ENCODE results near the gene MAJIN.
"Not testable (repeated sequence)": the region's sequence is repeated elsewhere in the genome, so short reads cannot be mapped to it uniquely, and the experiment has no call there.

MAJIN gene, protein sequence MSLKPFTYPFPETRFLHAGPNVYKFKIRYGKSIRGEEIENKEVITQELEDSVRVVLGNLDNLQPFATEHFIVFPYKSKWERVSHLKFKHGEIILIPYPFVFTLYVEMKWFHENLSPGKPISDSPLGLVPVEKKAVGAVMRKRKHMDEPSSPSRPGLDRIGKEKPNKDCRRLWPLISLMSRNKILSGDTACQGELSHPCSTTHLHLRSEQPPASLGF

DNA sequence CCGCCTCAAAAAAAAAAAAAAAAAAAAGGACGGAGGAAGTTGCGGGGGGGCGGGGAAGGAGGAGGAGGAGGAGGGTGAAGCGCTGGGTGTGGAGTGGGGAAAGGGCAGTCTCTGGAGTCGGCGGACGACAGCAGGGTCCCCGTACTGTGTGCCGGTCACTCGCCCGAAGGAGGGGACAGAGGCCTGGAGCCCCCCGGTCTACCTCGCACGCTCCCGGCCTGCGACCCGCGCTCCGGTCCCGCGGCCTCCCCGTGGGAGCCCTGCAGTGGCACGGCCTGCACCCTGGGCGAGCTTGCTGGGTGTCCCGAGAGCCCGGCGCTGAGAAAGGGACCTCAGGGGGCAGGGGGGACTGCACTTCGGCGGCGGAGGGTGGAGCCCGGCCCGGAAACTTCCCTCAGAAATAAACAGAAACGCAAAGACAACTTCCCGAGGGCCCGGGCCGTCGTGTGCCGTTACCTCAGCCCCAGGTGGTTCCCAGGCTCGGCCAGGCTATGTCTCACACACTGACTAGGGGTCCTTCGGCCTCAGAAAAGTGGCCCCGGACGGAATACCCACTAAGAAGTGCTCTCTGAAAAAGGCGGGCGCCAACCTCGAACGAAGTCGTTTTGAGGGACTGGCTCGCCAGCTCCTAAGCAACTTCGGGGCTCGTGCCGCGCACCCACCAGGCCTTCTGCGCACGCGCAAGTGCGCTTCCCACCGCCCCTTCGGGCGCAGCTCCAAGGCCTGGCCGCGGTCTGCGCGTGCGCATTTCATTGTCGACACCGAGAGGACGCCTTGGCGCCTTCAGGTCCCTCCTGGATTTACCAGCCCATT, at the start of gene MAJIN:
Gene MAJIN, minus strand, starts transcription at position 688 of the 813 bp plus-strand sequence. CDS start 12,703 bp downstream, outside the sequence.
- peak; percentile 90 for DNase-seq

DNA sequence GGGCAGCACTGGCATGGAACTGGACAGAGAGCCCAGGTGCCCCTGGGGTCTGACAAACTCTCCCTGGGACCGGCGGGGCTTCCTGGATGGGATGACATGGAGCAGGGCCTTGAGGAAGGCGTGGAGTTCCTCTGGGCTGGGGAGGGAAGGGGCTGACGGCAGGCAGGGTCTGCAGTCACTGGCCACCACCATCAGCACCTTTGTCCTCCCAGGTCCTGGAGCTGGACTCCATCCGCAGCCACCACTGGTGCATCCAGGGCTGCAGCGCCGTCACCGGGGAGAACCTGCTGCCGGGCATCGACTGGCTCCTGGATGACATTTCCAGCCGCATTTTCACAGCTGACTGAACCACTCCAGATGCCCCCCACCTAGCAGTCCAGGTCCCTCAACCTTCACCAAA, 49.6 kb upstream of the MAJIN start:
- DNase-seq = no peak

DNA sequence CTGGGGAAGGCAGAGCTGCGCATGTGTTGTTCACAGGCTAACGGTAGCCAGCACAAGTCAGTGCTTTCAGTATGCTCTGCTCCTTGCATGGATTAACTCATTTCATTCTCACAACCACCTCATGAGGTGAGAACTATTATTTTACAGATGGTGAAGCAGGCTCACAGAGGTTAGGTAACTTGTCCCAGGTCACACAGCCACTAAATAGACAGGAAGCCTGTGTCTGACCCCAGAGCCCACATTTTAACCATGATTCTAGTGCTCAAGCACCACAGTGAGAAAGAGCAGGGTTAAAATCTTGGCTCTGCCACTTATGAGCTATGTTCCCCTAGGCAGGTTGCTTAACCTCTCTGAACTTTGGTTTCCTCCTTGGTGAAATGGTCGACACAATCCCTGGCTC, 49.1 kb upstream of the MAJIN start:
- DNase-seq = no peak

DNA sequence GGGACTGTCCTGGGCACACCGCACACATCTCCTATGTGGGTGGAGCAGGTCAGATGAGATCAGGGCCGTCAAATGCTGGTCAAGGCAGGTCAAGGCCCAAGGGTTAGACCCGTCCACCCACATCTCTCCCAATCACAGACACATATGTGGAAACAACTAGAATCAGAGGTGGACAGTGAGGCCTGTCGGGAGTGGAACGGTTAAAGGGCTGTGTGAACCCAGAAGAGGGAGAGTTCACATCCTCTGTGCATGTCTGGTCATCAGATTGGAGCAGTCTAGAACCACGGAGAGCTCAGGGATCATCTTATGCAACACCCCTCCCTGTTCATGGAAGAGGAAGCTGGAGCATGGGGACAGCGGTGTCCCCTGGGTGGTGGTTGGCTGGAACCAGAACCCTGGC, 47.9 kb upstream of the MAJIN start:
- DNase-seq = no peak

DNA sequence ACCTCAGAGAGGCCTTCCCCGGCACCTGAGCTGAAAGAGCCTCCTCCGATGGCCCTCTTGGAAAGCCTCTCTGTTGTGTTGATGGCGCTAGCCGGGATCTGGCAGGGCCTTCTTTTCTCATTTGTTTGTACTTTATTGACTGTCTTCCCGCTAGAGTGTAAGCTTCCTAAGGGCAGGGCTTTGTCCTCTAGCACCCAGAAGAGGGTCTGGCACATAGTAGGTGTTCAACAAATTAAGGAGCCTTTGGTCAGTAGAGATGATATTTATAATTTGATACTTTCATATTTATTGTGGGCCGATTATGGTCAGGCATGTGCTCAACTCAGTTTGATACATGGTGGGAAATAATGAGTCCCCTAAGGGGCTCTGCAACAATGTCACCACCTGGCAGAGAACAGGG, 46.0 kb upstream of the MAJIN start:
- no peak for DNase-seq

DNA sequence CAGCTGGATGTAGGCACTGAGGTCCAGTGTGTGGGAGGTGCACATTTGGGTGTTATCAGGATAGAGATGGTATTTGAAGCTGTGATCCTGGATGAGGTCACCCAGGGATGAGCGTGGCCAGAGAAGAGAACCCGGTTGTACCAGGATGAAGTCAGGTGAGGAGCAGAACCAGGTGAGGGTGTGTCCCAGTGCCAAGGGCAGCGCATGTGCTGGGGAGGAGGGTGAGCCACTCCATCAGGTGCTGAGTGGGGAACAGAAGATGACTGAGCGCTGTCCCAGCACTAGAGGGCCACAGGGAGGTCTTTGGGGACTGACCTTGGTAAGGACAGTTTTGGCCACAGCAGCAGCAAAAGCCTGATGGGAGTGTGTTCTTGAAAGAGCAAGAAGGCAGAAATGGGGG, 44.8 kb upstream of the MAJIN start:
- DNase-seq = no peak

DNA sequence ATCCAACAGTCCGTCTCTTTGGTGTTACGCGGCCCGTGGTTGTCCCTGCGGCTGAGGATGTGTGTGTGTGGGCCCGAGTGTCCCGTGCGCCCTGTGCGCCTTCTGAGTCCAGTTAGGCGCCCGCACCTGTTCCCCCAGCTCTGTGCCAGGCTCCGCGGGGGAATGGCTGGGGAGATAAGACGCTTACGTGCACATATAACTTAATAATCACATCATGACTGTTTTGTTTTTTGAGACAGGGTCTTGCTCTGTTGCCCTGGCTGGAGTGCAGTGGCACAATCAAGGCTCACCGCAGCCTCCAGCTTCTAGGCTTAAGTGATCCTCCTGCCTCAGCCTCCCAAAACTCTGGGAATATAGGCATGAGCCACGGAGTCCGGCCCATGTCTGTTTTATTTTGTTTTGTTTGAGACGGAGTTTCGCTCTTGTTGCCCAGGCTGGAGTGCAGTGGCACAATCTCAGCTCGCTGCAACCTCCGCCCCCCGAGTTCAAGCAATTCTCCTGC, 42.9 kb upstream of the MAJIN start:
- DNase-seq = no peak

DNA sequence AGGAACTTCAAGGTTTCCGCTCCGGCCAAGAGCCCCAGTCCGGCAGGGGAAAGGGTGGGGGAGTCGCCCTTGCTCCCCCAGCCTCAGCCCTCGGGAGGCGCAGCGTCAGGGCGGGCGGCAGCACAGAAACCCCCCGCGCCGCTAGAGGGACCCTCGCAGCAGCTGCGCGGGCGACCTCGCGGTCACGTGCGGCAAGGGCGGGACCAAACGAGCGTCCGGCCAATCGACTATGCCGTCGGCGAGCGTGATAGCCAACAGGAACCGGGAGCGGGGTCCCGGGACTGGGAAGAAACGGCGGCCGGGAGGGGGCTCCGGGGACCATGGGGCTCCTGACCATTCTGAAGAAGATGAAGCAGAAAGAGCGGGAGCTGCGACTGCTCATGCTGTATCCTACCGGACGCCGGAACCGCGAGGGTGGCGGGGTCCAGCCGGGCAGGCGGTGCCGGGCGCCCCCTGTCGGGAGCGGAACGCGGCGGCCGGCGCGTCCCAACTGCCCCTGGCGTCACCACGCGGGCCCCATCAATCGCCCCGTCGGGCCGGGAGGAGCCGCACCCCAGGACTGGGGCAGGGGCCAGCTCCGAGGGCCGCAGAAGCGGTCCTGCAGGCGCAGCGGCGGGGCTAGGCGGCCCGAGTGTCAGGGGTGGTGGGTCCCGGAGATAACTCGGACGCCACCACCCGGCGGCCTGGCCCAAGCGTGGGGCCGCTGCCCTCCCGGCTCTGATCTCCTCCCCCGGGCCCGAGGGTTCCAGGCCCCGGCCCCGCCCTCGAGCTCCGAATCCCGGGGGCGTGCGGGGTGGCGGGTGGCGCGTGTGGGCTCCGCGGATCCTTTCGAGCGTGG, 42.2 kb upstream of the MAJIN start, which contains the start of gene ARL2:
Gene ARL2, plus strand, starts transcription at position 273 of the 838 bp plus-strand sequence. Its CDS starts 48 bp downstream, at position 321.
- peak; percentile 86 for DNase-seq

DNA sequence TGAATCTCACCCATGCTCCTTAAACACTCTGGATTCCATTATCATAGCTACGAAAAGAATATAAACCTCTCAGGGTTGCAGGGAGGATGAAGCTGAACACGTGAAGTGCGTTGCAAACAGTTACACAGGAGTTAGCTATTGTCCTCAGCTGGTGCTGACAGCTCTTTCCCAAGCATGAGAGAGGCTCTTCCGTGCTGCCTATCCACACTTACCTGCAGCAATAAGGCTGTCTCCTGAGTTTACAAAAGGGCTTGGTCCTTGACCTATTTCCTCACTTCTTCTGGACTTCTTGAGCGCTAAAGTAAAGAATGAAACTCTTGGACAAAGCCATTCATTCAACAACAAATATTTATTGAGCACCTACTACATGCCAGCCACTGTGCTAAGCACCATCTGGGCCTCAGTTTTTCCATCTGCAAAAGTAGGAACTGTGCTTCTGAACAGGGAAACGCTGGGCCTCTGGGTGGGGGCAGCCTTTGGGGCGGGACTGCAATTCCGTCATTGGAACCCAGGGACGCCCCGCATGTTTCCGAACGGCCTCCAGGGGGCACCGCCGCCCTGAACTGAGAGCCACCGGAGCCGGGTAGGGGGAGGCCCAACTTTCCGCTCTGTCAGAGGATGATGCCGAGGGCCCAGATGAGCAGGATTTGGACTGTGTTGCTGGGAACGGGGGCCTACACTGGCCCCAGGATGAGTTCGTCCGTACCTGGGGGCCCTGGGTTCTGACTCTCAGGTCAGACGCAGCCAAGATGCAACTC, 41.4 kb upstream of the MAJIN start:
- peak; percentile 87 for DNase-seq

DNA sequence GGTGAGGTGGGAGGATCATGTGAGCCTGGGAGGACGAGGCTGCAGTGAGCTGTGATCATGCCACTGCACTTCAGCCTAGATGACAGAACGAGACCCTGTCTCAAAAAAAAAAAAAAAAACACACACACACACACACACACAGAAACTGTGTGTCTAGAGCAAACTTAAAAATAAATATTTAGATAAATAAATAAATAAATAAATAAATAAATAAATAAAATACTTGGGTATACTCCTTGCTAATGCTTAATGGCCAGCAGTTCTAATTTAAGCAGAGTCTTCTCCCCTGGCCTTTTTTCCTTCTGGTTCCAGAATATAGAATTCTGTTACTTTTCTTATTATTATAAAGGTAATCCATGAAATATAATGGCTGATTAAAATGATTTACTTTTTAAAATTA, 37.0 kb upstream of the MAJIN start:
- DNase-seq = no peak

DNA sequence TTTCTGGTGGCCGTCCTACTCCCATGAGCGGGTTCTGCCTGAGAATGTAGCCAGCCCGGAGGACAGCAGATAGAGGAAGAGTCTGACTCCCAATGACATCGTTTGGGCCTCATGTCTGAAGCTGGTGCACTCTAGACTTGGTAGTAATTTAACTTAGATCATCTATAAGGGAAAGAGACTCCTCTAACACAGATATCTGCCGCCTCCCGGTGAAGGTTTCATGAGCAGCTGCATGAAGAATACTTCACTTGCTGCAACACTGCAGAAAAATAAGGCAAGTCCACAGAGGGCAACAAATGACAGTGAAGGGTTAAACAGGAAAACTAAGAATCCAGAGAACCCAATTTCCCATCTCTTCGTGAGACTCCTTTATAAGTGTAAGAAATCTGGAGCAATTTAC, 36.1 kb upstream of the MAJIN start:
- DNase-seq = no peak

DNA sequence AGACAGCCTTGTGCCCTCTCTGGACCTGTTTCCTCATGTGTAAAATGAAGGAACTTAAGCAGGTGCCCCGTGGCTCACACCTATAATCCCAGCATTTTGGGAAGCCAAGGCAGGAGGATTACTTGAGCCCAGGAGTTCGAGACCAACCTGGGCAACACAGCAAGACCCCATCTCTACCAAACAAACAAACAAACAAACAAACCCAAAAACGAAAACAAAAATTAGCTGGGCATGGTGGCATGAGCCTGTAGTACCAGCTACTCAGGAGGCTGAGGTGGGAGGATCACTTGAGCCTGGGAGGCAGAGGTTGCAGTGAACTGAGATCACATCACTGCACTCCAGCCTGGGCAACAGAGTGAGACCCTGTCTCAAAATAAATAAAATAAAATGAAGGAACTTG, 32.1 kb upstream of the MAJIN start:
- DNase-seq = not testable (repeated sequence)

DNA sequence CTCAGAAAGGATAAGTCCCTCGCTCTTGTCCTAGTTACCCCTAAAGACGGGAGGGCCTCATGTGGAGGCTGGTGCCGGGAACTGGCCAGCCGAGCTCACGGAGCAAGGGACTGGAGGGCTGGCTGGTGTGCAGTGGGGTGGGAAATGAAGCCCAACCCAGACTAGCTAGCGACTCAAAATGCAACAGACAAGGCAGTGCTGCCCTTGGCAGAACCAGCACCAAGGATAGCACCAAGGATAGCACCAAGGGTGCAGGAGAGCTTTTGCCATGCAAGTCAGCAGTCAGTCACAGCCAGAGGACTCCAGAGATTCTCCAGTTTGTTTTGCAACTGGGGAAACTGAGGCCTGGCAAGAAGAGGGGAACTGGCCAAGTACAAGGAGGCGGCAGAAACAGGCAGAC, 31.4 kb upstream of the MAJIN start:
- DNase-seq = no peak

DNA sequence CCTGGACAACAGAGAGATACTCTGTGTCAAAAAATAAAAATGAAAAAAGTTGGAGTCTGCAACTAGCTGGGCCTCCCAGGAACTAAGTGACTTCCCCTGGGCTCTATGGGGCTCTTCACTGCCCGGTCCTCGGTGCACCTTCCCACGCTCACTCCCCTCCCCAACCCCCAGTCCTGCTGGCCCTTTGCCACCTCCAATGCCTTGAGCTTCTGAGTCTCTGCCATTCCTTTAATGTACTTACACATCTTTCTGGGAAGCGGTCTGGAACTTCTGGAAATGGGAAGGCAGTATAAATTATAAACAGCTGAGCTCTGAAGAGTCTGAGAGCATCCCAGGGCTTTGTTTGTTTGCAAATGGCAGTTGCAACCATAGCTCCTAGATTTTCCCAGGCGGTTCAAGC, 30.8 kb upstream of the MAJIN start:
- no peak for DNase-seq

DNA sequence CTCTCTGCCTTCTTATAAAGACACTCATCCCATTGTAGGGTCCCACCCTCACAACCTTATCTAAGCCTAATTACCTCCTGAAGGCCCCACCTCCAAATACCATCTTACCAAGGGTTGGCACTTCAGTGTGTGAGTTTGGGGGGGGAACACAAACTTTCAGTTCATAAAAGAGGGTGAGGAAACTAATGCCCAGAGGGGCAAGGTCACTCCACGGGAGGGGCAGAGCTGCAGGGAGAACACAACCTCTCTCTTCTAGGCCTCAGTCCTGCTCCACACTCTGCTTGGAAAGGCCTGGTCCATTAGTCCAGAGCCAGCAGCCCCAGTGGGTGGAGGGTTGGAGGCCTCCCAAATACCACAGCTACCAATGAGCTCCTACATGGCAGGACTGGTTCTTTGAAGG, 27.6 kb upstream of the MAJIN start:
- no peak for DNase-seq

DNA sequence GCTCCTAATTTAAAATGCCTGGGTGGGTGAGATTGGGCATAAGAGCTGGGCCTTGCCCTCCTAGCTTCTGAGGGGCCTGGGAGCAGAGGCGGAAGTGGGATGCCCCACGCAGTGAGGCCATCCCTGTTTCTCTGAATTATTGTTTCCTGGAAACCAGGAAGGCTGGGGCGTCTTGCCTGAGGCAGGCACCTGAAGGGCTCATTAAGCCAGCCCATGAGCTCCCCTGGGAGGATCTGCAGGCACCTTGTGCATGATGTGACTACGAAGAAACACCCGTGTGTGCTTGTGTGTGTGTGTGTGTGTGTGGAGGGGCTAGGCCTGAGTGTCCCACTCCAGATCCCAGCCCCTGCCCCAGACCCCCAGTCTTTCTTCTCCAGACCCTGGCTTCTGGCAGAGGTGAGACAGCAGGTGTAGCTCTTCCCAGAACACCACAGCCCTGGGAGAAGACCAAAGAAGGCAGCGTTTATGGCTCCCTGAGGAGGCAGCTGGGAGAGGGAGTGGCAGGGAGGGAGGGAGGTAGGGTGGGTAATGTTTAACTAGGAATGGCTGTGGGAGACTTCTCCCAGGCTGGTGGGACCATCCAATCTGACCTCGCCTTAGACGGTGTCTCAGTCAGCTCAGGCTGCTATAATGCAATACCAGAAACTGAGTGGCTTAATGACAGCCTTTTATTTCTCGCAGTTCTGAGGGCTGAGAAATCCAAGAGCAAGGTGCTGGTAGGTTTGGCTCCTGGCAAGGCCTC, 27.0 kb upstream of the MAJIN start:
- no peak for DNase-seq

DNA sequence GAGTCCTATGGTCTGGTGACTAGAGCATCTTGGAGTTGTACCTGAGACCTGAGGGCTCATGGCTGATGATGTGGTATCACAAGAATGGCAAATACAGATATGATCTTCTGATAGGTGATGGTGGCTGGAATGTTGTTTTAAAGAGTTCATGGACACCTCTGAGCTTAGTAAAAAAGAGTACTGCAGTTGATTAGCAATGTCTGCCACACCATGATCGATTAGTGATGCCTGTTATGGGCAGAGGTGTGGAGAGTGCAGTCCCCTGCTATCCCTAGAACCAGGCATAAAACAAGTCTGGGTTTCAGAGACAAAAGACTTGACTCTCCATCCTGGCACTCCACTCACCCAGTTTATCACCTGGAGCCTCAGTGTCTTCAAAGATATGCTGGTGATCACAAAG, 26.2 kb upstream of the MAJIN start:
- no peak for DNase-seq

DNA sequence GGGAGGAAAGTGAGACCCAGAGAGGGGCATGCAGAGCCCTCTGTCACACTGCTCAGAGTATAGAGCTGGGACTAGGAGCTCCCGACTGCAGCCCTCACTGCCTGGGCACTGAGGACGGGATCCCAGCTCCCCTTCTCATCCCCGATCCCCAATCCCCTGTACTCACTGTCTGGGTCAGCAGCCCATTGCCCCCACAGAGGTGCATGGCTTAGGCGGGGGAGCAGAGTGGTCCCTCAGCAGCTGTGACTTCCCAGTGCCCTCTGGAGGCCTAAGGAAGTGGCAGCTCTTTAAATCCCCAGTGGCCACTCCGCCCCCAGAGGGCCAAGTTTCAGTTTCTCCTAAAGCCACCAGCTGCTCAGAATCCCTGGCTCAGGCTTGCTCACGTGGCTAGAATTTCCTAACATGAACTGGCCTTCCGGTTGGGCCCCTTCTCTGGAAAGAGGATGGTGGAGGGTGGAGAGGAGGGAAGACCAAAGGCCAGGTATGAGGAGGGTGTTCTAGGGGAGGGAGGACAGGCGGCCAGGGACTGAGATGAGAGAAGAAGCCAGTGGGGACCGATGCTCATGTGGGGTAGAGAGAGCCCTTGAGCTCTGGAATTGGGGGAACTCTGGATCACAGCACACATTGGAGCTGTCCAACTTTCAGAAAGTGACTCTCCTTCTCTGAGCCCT, 24.9 kb upstream of the MAJIN start, which contains the start of gene BATF2:
Gene BATF2, minus strand, starts transcription at position 262 of the 671 bp plus-strand sequence. Its CDS starts 57 bp downstream, at position 205.
- DNase-seq = no peak

DNA sequence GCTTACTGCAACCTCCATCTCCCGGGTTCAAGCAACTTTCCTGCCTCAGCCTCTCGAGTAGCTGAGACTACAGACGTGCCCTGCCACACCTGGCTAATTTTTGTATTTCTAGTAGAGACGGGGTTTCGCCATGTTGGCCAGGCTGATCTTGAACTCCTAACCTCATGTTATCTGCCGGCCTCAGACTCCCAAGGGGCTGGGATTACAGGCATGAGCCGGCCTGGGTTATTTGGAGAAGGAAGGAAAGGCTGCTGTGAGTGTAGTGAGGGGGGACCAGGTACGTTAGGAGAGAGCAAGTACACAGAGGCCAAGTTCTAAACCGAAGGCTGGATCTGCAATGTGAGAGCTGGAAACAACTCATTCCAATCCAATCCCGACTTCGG, 24.4 kb upstream of the MAJIN start:
- DNase-seq = no peak

DNA sequence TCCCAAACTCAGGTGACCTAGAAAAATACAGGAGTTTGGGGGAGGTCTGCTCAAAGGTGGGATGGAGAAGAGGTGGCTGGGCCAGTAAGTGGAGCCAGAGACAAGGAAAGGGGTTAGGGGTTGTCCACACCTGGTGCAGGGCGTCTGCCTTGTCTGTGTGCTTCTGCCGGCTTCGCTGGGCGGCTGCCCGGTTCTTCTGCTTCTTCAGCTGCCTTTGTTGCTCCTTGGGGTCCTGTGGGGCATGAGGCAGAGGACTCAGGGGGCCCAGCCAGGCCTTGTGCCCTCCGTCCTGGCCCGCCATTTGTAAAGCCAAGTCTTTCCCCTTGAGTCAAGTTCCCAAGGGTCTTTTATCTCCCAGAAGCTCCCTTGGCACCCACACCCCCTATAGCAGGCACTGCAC, 22.4 kb upstream of the MAJIN start:
- DNase-seq = no peak

Data from activated CD4-positive, CD25-positive, alpha-beta regulatory T cell treated with anti-CD3 and anti-CD28 coated beads, Interleukin-2, amount 50 U/mL, for 72 hours (primary cell).